DOHH2 (cell line): ENCODE results near the gene TFB1M.
"Not testable (repeated sequence)": the region's sequence is repeated elsewhere in the genome, so short reads cannot be mapped to it uniquely, and the experiment has no call there.

Source experiments
- H3F3A ChIP-seq: fragments of 200-600 bp; sonication (generic), shearing (Covaris generic); 2 replicates; pipeline ENCODE4 v1.6.0; 2016; ENCODE audit warnings: antibody characterized with exemption, mild to moderate bottlenecking; ENCODE audit not compliant: control insufficient read depth, insufficient read depth
- H3K27ac ChIP-seq: fragments of 200-600 bp; sonication (generic); 2 replicates; pipeline ENCODE4 v1.5.1; 2014; ENCODE audit warnings: low read depth, mild to moderate bottlenecking, low read length, moderate library complexity
- H3K27me3 ChIP-seq: fragments of 200-600 bp; sonication (generic); 2 replicates; pipeline ENCODE4 v1.6.1; 2014; ENCODE audit warnings: mild to moderate bottlenecking, low read length, mixed read lengths; ENCODE audit not compliant: control insufficient read depth
- H3K36me3 ChIP-seq: fragments of 200-600 bp; sonication (generic); 2 replicates; pipeline ENCODE4 v1.6.1; 2014; ENCODE audit warnings: mild to moderate bottlenecking, low read length, moderate library complexity, mixed read lengths; ENCODE audit not compliant: control insufficient read depth
- H3K4me1 ChIP-seq: fragments of 200-600 bp; sonication (generic); 2 replicates; pipeline ENCODE4 v1.6.1; 2014; ENCODE audit warnings: mild to moderate bottlenecking, low read length, mixed read lengths; ENCODE audit not compliant: control insufficient read depth
- H3K4me2 ChIP-seq: fragments of 200-600 bp; sonication (generic); 2 replicates; pipeline ENCODE4 v1.6.0; 2014; ENCODE audit warnings: mild to moderate bottlenecking, low read length, moderate library complexity
- H3K4me3 ChIP-seq: fragments of 200-600 bp; sonication (generic); 2 replicates; pipeline ENCODE4 v1.5.1; 2014; ENCODE audit warnings: mild to moderate bottlenecking, low read length, mixed read lengths
- H3K79me2 ChIP-seq: fragments of 200-600 bp; sonication (generic); 2 replicates; pipeline ENCODE4 v1.6.1; 2014; ENCODE audit warnings: mild to moderate bottlenecking, low read length, mixed read lengths; ENCODE audit not compliant: control insufficient read depth
- H3K9me2 ChIP-seq: fragments of 200-600 bp; sonication (generic); replicated peaks from 2 replicates; pipeline ENCODE4 v1.6.1; 2014; ENCODE audit warnings: mild to moderate bottlenecking, low read length, mixed read lengths; ENCODE audit not compliant: control insufficient read depth
- H3K9me3 ChIP-seq: fragments of 200-600 bp; sonication (generic); 2 replicates; pipeline ENCODE4 v1.6.1; 2014; ENCODE audit warnings: antibody characterized with exemption, low read length, mixed read lengths; ENCODE audit not compliant: control insufficient read depth, insufficient read depth
- H4K20me1 ChIP-seq: fragments of 200-600 bp; sonication (generic); 2 replicates; pipeline ENCODE4 v1.6.0; 2014; ENCODE audit warnings: low read depth, mild to moderate bottlenecking, antibody characterized with exemption, low read length, moderate library complexity; ENCODE audit not compliant: control insufficient read depth, insufficient read depth
- CTCF ChIP-seq: fragments of 200-600 bp; sonication (generic); IDR thresholded peaks from one replicate; pipeline ENCODE4 v1.5.1; 2014; ENCODE audit warnings: antibody characterized with exemption, mild to moderate bottlenecking, low read depth, low read length; ENCODE audit not compliant: poor library complexity, severe bottlenecking
- EZH2phosphoT487 ChIP-seq: fragments of 200-600 bp; sonication (generic); IDR thresholded peaks from 2 replicates; pipeline ENCODE4 v1.6.1; 2017; ENCODE audit warnings: borderline replicate concordance, mild to moderate bottlenecking, antibody characterized with exemption, low read length, moderate library complexity, mixed read lengths

Gene TFB1M

GRCh38 chr6:155234687-155235086 is 79.6 kb downstream of the TFB1M start:
- Histone ChIP-seq H3K4me1 (no peaks in the 10 kb centered on the region), H3K27ac (no peak overlapping the region), H3K79me2 (no peaks in the 10 kb centered on the region), H3K4me3 (no peak overlapping the region), H4K20me1 (no peaks in the 10 kb centered on the region), H3K4me2 (no peak overlapping the region), H3K9me3 (peaks cover 8% of the 10 kb centered on the region; the same call in 1 of the 2 replicates), H3K9me2 (no peaks in the 10 kb centered on the region), H3F3A (no peaks in the 10 kb centered on the region), H3K27me3 (no peaks in the 10 kb centered on the region), H3K36me3 (no peaks in the 10 kb centered on the region)
- no peak for TF ChIP-seq CTCF
- TF ChIP-seq EZH2phosphoT487 = no peak

GRCh38 chr6:155234167-155234566 is 80.1 kb downstream of the TFB1M start:
- Histone ChIP-seq H3K4me1 (no peaks in the 10 kb centered on the region), H3K9me3 (peaks cover 8% of the 10 kb centered on the region; the same call in 1 of the 2 replicates), H3K36me3 (no peaks in the 10 kb centered on the region), H3K27me3 (no peaks in the 10 kb centered on the region), H3K4me3 (no peak overlapping the region), H3K79me2 (no peaks in the 10 kb centered on the region), H4K20me1 (no peaks in the 10 kb centered on the region), H3K9me2 (no peaks in the 10 kb centered on the region), H3K4me2 (no peak overlapping the region), H3K27ac (no peak overlapping the region), H3F3A (no peaks in the 10 kb centered on the region)
- no peak for TF ChIP-seq EZH2phosphoT487
- no peak for TF ChIP-seq CTCF

- H3K9me2 ChIP-seq = no peaks in the 10 kb centered on the region
- no peak overlapping the region for H3K27ac ChIP-seq
- H3K79me2 ChIP-seq = no peaks in the 10 kb centered on the region
- H3K4me1 ChIP-seq = no peaks in the 10 kb centered on the region
- no peaks in the 10 kb centered on the region for H4K20me1 ChIP-seq
- peaks cover 7% of the 10 kb centered on the region; the same call in 1 of the 2 replicates for H3K9me3 ChIP-seq
- H3K4me3 ChIP-seq = no peak overlapping the region
- no peaks in the 10 kb centered on the region for H3K27me3 ChIP-seq
- TF ChIP-seq EZH2phosphoT487 = no peak
- no peak for TF ChIP-seq CTCF
- H3K4me2 ChIP-seq = no peak overlapping the region
- no peaks in the 10 kb centered on the region for H3K36me3 ChIP-seq
- no peaks in the 10 kb centered on the region for H3F3A ChIP-seq
Measured at GRCh38 chr6:155232848-155233247, 81.4 kb downstream of the TFB1M start.

- H3K79me2 ChIP-seq, H3K36me3 ChIP-seq, H4K20me1 ChIP-seq, H3K27me3 ChIP-seq, H3K4me2 ChIP-seq, H3K4me3 ChIP-seq, H3K27ac ChIP-seq, H3K4me1 ChIP-seq, H3K9me2 ChIP-seq, H3K9me3 ChIP-seq, H3F3A ChIP-seq: not testable (repeated sequence)
Measured at GRCh38 chr6:155230975-155231374, 83.3 kb downstream of the TFB1M start.
